BLaER1 treated with 17β-estradiol and CSF1 and Interleukin-3, amounts not matched to agents 10 nM and 100 nM (cell line): ENCODE results near the gene EPHA3.
A peak's percentile ranks its signal among the peaks of the same experiment; 100 is the strongest.

Experiments used
- H3K27ac ChIP-seq, 11 experiments: shearing (Covaris generic); formaldehyde crosslinking; 2 replicates each; pipeline ENCODE4 v1.8.1; 2022
- H3K27me3 ChIP-seq, 11 experiments: shearing (Covaris generic); formaldehyde crosslinking; 2 replicates each; pipeline ENCODE4 v1.8.1; 2022
- H3K36me3 ChIP-seq, 11 experiments: shearing (Covaris generic); formaldehyde crosslinking; 2 replicates each; pipeline ENCODE4 v1.8.1; 2022
- H3K4me1 ChIP-seq, 10 experiments: shearing (Covaris generic); formaldehyde crosslinking; 2 replicates each; pipeline ENCODE4 v1.8.1; 2022
- H3K4me2 ChIP-seq, 11 experiments: shearing (Covaris generic); formaldehyde crosslinking; 2 replicates each; pipeline ENCODE4 v1.8.1; 2022
- H3K4me3 ChIP-seq, 10 experiments: shearing (Covaris generic); formaldehyde crosslinking; 2 replicates each; pipeline ENCODE4 v1.8.1; 2022
- H3K9ac ChIP-seq, 11 experiments: shearing (Covaris generic); formaldehyde crosslinking; 2 replicates each; pipeline ENCODE4 v1.8.1; 2022
- H3K9me3 ChIP-seq, 11 experiments: shearing (Covaris generic); formaldehyde crosslinking; replicated peaks in 1 of 11; 2 replicates each; pipeline ENCODE4 v1.8.1; 2022
- H4K20me1 ChIP-seq, 11 experiments: shearing (Covaris generic); formaldehyde crosslinking; 2 replicates each; pipeline ENCODE4 v1.8.1; 2022
- Cebpa-rat ChIP-seq, 11 experiments: shearing (Covaris generic); IDR thresholded peaks; 2 replicates each; pipeline ENCODE4 v1.8.1; 2022

EPHA3 gene

DNA sequence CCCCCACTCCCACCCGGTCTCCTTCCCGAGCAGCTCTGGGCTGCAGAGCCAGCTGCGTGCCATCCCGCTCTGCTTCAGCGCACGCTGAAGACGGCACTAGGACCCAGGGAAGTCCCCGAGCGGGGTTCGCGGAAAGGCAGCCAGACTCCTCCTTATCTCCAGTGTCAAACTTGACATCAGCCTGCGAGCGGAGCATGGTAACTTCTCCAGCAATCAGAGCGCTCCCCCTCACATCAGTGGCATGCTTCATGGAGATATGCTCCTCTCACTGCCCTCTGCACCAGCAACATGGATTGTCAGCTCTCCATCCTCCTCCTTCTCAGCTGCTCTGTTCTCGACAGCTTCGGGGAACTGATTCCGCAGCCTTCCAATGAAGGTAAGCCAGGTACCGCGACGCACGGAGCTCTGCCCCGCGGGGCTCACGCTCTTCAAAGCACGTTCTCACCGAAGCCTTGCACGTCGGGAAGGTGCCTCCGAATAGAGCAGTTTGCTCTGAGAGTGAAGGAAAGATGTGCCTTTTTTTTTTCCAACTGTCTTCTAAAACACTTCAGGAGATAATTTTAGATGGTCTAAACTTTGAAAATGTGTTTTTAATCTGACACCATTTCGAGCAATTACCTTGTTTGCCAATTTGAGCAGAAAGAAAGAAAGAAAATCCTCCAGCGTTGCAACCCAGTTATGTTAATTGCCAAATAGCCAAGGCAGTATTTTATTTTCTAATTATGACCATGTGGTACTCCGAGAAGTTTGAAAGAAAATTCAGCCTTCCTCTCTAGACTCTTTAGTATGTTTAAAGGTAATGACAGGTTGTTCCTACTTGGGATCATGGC lies at the start of gene EPHA3:
Gene EPHA3 (plus strand): TSS at position 161 of the 830 bp plus-strand sequence. CDS start 128 bp downstream, at position 289.
- H3K27me3 ChIP-seq, result no peaks in the 10 kb centered on the region
- peak within 1 kb of the TSS; percentile 75 to 81 (median 79) for H3K4me3 ChIP-seq
- no peaks in the 10 kb centered on the region for H3K36me3 ChIP-seq
- H3K4me1 ChIP-seq, result peaks cover 32 to 52% (median 39%) of the 10 kb centered on the region in 10 experiments
- H3K4me2 ChIP-seq, result peak within 1 kb of the TSS; percentile 71 to 95 (median 82)
- peaks cover 0 to 11% (median 0%) of the 10 kb centered on the region in 11 experiments; a peak in 3 of 22 replicates for H4K20me1 ChIP-seq
- H3K9me3 ChIP-seq, result no peaks in the 10 kb centered on the region
- peak within 1 kb of the TSS; percentile 75 to 89 (median 85) for H3K9ac ChIP-seq
- H3K27ac ChIP-seq, result peak within 1 kb of the TSS; percentile 67 to 93 (median 89); a peak in 21 of 22 replicates
- 0 out of 22 replicates have a peak, but pooled peaks of 1 of the 11 experiments have one; percentile 3 for TF ChIP-seq Cebpa-rat (IDR thresholded peaks at IDR 0.05)

DNA sequence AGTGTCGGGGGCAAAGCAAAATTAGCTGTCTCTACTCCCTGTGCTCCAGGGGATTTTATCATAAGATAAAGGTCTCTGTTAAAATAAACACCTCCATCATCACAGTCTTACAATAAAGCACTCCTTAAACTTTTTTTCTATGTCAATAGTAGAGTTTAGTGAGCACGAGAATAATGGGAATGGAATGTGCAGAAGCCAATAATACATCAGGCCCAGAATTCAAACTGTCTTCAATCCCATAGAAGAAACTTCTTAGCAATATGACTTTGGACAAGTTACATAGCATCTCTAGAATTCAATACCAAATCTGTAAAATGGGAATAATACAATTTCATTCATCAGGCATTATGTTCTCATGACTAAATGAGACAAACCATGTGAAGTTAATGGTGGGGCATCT lies 49.0 kb upstream of the EPHA3 start:
- no peak for TF ChIP-seq Cebpa-rat (IDR thresholded peaks at IDR 0.05)
- Histone ChIP-seq H3K9ac (no peak overlapping the region), H3K27ac (no peak overlapping the region), H3K27me3 (no peaks in the 10 kb centered on the region), H3K4me1 (no peaks in the 10 kb centered on the region), H3K36me3 (no peaks in the 10 kb centered on the region), H3K4me2 (no peak overlapping the region), H3K9me3 (no peaks in the 10 kb centered on the region), H4K20me1 (no peaks in the 10 kb centered on the region), H3K4me3 (no peak overlapping the region)

GRCh38 chr3:89059211-89059925 lies 48.1 kb upstream of the EPHA3 start:
- no peaks in the 10 kb centered on the region for H3K36me3 ChIP-seq

GRCh38 chr3:89061259-89061658 lies 46.2 kb upstream of the EPHA3 start:
- Histone ChIP-seq H3K9ac (no peak overlapping the region), H3K4me1 (no peaks in the 10 kb centered on the region), H3K27ac (no peak overlapping the region), H3K36me3 (no peaks in the 10 kb centered on the region), H4K20me1 (no peaks in the 10 kb centered on the region), H3K4me3 (no peak overlapping the region), H3K4me2 (no peak overlapping the region), H3K27me3 (no peaks in the 10 kb centered on the region), H3K9me3 (no peaks in the 10 kb centered on the region)
- TF ChIP-seq Cebpa-rat (IDR thresholded peaks at IDR 0.05), result no peak

More at GRCh38 chr3:89059211-89059925, 48.1 kb upstream of the EPHA3 start:
- Histone ChIP-seq H3K9me3 (no peaks in the 10 kb centered on the region), H3K9ac (no peak overlapping the region), H3K4me1 (no peaks in the 10 kb centered on the region), H3K4me3 (no peak overlapping the region), H4K20me1 (no peaks in the 10 kb centered on the region), H3K4me2 (no peak overlapping the region), H3K27ac (no peak overlapping the region), H3K27me3 (no peaks in the 10 kb centered on the region)
- no peak for TF ChIP-seq Cebpa-rat (IDR thresholded peaks at IDR 0.05)

DNA sequence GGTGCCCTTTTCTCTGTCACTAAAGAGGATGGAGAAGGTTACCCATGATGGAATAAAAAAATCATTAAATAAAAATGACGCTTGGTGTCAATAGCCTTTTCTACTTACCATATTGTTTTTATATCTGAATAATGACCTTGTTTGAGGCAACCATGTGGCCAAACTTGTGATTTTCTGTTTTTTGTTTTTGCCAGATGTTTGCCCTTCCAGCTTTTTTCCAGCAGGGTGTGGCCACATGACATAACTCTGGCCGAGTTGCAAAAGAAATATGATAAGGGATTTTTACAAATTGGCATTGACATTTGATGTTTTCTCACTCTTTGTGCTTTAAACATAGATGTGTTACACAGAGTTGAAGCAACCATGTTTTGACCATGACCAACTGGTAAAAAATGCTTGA lies 39.7 kb upstream of the EPHA3 start:
- Histone ChIP-seq H4K20me1 (no peaks in the 10 kb centered on the region), H3K4me2 (no peak overlapping the region), H3K27ac (no peak overlapping the region), H3K9me3 (no peaks in the 10 kb centered on the region), H3K4me1 (no peaks in the 10 kb centered on the region), H3K36me3 (no peaks in the 10 kb centered on the region), H3K9ac (no peak overlapping the region), H3K4me3 (no peak overlapping the region), H3K27me3 (no peaks in the 10 kb centered on the region)
- TF ChIP-seq Cebpa-rat (IDR thresholded peaks at IDR 0.05), result no peak

- no peak overlapping the region for H3K9ac ChIP-seq
- H3K4me2 ChIP-seq, result no peak overlapping the region
- H4K20me1 ChIP-seq, result no peaks in the 10 kb centered on the region
- no peaks in the 10 kb centered on the region for H3K4me1 ChIP-seq
- peaks cover 0 to 8% (median 5%) of the 10 kb centered on the region in 11 experiments; a peak in 7 of 22 replicates for H3K9me3 ChIP-seq
- H3K4me3 ChIP-seq, result no peak overlapping the region
- no peaks in the 10 kb centered on the region for H3K27me3 ChIP-seq
- no peak overlapping the region for H3K27ac ChIP-seq
- H3K36me3 ChIP-seq, result no peaks in the 10 kb centered on the region
- no peak for TF ChIP-seq Cebpa-rat (IDR thresholded peaks at IDR 0.05)
Measured at GRCh38 chr3:89072642-89073041, 34.8 kb upstream of the EPHA3 start.

GRCh38 chr3:89079944-89080343 lies 27.5 kb upstream of the EPHA3 start:
- peaks cover 0 to 8% (median 5%) of the 10 kb centered on the region in 11 experiments; a peak in 7 of 22 replicates for H3K9me3 ChIP-seq
- no peak overlapping the region for H3K27ac ChIP-seq
- no peak overlapping the region for H3K4me2 ChIP-seq
- no peaks in the 10 kb centered on the region for H4K20me1 ChIP-seq
- no peaks in the 10 kb centered on the region for H3K27me3 ChIP-seq
- TF ChIP-seq Cebpa-rat (IDR thresholded peaks at IDR 0.05), result no peak
- no peak overlapping the region for H3K9ac ChIP-seq
- H3K4me3 ChIP-seq, result no peak overlapping the region
- no peaks in the 10 kb centered on the region for H3K4me1 ChIP-seq
- no peaks in the 10 kb centered on the region for H3K36me3 ChIP-seq

GRCh38 chr3:89087851-89088250 lies 19.6 kb upstream of the EPHA3 start:
- Histone ChIP-seq H4K20me1 (no peaks in the 10 kb centered on the region), H3K4me1 (no peaks in the 10 kb centered on the region), H3K27ac (no peak overlapping the region), H3K4me3 (no peak overlapping the region), H3K27me3 (no peaks in the 10 kb centered on the region), H3K9ac (no peak overlapping the region), H3K4me2 (no peak overlapping the region), H3K36me3 (no peaks in the 10 kb centered on the region), H3K9me3 (no peaks in the 10 kb centered on the region)
- no peak for TF ChIP-seq Cebpa-rat (IDR thresholded peaks at IDR 0.05)

- no peak for TF ChIP-seq Cebpa-rat (IDR thresholded peaks at IDR 0.05)
- no peaks in the 10 kb centered on the region for H4K20me1 ChIP-seq
- no peaks in the 10 kb centered on the region for H3K27me3 ChIP-seq
- H3K36me3 ChIP-seq, result no peaks in the 10 kb centered on the region
- H3K4me3 ChIP-seq, result no peak overlapping the region
- H3K4me1 ChIP-seq, result peaks cover 0 to 10% (median 3%) of the 10 kb centered on the region in 10 experiments; a peak in 13 of 20 replicates
- no peak overlapping the region for H3K27ac ChIP-seq
- H3K9ac ChIP-seq, result no peak overlapping the region
- H3K9me3 ChIP-seq, result no peaks in the 10 kb centered on the region
- H3K4me2 ChIP-seq, result no peak overlapping the region
Measured at GRCh38 chr3:89098173-89098572, 9.2 kb upstream of the EPHA3 start.
